ENCODE results near the gene EIF3F.

The EIF3F gene

GRCh38 chr11:8022876-8023275 is 35.7 kb downstream of the EIF3F start:
- no peak for DNase-seq (ENCODE audit: low read depth)

DNA sequence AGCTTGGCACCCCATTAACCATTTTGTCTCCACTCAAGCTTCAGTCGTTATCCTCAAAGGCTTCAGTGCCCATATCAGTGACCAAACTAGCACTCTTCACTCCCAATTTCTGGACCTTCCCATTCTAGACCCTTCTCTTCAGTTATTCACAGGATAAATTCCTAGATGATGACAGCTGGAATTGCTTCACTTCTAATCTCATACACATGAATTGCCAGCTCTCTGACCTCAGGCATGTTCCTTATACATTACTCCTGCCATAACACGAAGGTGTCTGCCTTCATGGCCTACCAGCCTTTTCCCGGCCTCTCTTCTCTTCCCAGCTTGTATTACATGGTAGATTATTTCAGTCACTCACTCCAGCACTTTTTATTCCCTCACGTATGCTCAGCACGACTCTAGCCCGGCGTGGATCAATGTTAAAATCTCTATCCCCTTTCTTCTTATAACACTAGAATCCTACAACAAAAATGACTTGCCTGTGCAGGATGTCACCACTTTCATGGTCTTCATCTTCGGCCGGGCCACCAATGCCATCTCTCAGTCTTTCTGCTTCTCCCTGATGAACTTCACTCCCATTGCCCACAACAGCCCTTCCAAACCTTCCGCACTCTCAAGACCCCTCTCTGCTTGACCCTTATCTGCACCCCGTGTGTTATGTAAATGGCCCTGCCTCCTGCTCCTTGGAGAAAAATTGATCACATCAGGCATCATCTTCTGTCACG is 36.9 kb downstream of the EIF3F start:
- DNase-seq (ENCODE audit: low read depth) = no peak

- DNase-seq (ENCODE audit: low read depth) = no peak
Measured at GRCh38 chr11:8025123-8025522, 38.0 kb downstream of the EIF3F start.

GRCh38 chr11:8025816-8026215 is 38.7 kb downstream of the EIF3F start:
- peak; percentile 43 for DNase-seq (ENCODE audit: low read depth)

DNA sequence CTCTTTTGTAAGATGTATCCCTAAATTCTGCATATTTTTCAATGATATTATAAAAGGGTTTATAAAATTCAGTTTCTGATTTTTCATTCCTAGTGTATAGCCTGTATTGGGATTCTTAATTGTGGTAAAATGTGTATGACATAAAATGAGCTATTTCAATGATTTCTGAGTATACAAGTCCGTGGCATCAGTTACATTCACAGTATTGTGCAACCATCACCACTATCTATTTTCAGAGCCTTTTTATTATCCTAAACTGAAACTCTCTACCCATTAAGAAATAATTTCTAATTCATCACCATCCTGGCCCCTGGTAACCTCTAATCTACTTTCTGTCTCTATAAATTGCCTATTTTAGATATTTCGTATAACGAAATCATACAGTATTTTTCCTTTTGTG is 39.8 kb downstream of the EIF3F start:
- DNase-seq (ENCODE audit: low read depth) = no peak

DNA sequence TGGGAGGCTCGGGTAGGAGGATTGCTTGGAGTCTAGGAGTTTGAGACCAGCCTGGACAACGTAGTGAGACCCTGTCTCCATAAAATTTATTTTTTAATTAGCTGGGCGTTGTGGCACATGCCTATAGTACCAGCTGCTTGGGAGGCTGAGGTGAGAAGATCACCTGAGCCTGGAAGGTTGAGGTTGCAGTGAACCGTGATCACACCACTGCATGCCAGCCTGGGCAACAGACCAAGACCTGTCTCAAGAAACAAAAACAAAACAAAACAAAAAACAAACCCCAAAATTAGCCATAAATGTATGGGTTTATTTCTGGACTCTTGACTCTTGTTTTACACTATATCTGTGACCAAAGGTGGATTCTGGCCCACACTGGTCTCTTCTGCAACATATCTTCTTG is 41.6 kb downstream of the EIF3F start:
- DNase-seq (ENCODE audit: low read depth) = no peak

DNA sequence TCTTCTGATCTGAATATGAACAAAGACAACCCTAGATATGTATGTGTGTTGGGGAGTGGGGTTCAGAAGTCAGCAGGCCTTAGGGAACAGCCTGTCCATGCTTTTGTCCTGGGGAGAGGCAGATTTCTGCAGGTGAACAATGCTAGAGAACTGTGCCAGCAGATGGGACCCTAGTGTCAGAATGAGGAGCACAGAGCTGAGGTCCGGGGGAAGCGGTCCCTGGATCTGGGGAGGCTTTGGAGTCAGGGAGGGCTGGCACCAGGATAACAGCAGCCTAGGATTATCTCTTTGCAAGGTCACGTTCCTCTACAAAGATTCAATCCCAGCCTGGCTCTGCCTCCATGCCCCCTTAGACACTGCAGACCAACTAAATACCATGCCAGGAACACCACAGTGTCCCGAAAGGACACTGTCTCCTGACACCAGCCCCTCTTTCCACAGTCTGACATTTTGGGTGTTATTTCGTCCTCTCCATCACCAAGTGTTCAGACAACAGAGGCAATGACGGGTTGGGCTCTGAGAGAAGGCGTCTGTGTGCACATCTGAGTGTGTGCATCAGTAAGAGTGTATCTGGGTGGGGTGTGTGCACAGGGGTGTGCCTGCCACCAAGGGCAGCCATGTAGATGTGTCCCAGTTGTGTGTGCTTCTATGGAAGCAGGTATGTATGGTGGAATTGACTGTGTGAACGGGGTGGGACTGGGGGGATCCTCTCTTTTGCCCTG is 43.5 kb downstream of the EIF3F start:
- DNase-seq (ENCODE audit: low read depth) = no peak

GRCh38 chr11:8031248-8032115 is 44.3 kb downstream of the EIF3F start:
- DNase-seq (ENCODE audit: low read depth) = no peak

- no peak for DNase-seq (ENCODE audit: low read depth)
Measured at GRCh38 chr11:8032122-8032521, 45.0 kb downstream of the EIF3F start.

- DNase-seq (ENCODE audit: low read depth) = no peak
Measured at GRCh38 chr11:8032576-8033304, 45.6 kb downstream of the EIF3F start.

DNA sequence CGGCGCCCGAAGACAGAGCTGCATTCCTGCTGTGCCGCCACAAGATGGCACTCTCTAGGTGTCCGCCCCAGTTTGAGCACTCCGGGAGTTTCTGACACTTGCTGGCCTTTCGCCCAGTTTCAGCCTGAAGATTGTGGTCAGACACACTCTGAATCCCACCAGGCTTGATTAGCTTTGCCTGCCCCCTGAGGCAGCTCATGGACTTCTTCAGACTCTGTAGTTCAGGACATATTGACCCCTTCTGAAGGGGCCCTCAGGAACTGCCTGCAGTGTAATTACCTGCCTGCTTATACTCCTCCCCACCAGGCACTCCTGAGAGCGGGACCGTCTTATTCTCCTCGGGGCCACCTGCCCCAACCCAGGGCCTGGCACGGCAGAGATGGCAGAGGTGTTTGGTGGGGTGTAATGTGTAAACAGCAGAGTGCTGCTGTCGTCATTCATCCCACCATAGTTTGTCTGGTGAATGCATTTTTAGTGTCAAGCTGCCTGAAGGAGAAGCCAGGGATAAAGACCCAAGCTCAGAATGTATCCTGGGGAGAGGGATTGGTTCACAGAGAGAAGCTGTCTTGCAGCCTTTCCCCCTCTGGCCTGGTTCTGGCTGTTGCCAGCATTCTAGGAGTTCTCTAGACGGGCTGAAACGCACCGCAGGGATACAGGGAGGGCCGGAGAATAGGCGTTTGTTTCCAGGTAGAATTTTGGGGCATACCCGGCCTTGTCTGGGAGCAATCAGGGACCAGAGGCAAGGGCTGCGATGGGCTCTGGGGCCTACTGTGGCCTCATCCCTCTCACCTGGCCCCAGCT is 46.4 kb downstream of the EIF3F start:
- DNase-seq (ENCODE audit: low read depth) = peak; percentile 65

- no peak for DNase-seq (ENCODE audit: low read depth)
Measured at GRCh38 chr11:8034106-8034585, 47.0 kb downstream of the EIF3F start.

GRCh38 chr11:8034604-8035190 is 47.6 kb downstream of the EIF3F start:
- no peak for DNase-seq (ENCODE audit: low read depth)

- no peak for DNase-seq (ENCODE audit: low read depth)
Measured at GRCh38 chr11:8035200-8035855, 48.2 kb downstream of the EIF3F start.

GRCh38 chr11:8036002-8036802 is 49.1 kb downstream of the EIF3F start:
- no peak for DNase-seq (ENCODE audit: low read depth)

DNA sequence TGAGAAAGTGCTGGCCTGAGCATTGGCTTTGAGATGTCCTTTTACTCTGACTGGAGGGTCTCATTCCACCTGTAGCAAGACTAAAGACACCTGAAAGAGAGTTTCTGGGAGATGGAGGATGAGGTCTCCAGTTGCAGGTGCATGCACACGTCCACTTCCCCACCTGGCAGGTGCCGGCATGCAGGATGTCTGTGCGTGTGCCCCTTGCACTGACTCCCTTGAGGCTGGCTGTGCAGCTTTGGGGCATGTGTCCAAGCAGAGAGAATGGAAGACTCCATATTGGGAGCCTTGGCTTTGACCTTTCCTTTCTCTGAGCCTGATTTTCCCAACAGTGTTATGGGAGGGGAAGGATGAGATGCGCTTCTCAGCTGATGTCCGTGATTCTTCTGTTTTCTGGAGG is 49.8 kb downstream of the EIF3F start:
- no peak for DNase-seq (ENCODE audit: low read depth)

- DNase-seq (ENCODE audit: low read depth) = no peak
Measured at GRCh38 chr11:8038393-8038792, 51.3 kb downstream of the EIF3F start.

DNA sequence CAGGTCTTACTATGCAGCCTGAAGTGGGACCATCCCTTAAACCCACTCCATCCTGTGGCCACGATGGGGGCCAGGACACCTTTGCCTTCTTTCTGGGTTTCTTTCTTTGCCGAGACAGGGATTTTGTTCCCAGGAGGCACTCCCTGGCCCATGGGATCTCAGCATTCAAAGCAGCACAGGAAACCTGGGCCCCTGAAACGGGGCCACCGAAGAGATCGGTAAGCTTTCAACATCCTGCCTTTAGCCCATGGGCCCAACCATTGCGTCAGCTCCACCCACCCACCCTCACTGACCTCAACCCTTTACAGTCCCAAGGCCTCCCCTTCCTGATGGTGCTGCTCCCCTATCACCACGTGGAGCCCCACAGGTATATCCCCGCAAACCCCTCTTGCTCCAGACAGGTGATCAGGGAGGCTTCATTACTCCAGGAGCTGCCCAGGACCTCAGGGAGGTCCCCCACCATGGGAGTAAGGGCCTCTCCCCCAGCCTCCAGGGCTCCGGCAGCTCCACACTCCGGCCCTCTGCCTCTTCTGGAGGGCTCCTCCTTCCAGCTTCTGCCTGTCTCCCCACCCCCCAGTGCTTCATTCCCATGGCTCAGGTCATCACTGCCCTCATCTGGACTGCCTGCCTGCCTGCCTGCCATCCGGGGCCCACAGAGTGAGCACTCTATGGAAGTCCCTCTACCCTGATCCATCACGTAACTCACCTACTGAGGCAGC is 51.8 kb downstream of the EIF3F start:
- DNase-seq (ENCODE audit: low read depth) = no peak
